T-cell (primary cell): ENCODE data around the gene WRAP53. TPM values are rescaled to one million over a fixed set of nuclear protein-coding genes. Genes with fewer than 3 reads are reported as not detected.
A peak's percentile ranks its signal among the peaks of the same experiment; 100 is the strongest.

Source experiments
- ATAC-seq, 4 experiments: fragments of 200-7000 bp in 3 of 4; fragments of 150-1000 bp in 1 of 4; cut with Tn5 transposase; replicated peaks in 1 of 4; 1 replicate in 3 of 4; 2 replicates in 1 of 4; pipeline ENCODE4 v1.10.0; 2021; ENCODE audit warnings: moderate library complexity in 3 of 4, mild to moderate bottlenecking in 2 of 4, moderate number of reproducible peaks in 1 of 4
- CTCF ChIA-PET, 2 donors: fragments of 300-600 bp; sonication (Branson Sonifier 250); formaldehyde crosslinking; loops; one replicate each; lab custom pipeline; 2022; ENCODE audit warnings: antibody characterized with exemption in 2 of 2; lab: Charles Lee
- POLR2A ChIA-PET, 2 donors: fragments of 300-600 bp; sonication (Branson Sonifier 250); formaldehyde crosslinking; loops; one replicate each; lab custom pipeline; 2022; ENCODE audit warnings: antibody characterized with exemption in 2 of 2; lab: Charles Lee
- DNase-seq, 35 experiments: peaks; one replicate each; pipeline versions ENCODE4 v3.0.0 to v3.0.0-alpha.2; 2013 to 2023
- H3K27ac ChIP-seq: one replicate; pipeline ENCODE4 v1.5.1; 2013; ENCODE audit warnings: low read length
- H3K27me3 ChIP-seq, 2 experiments: replicated peaks in 1 of 2; 1 replicate in 1 of 2; 2 replicates in 1 of 2; pipeline versions ENCODE4 v1.6.1 to v1.7.0; 2013; ENCODE audit warnings: low read length in 1 of 2, mixed read lengths in 1 of 2; ENCODE audit not compliant: control insufficient read depth in 2 of 2, insufficient read depth in 2 of 2; ENCODE audit errors: extremely low read depth in 1 of 2
- H3K36me3 ChIP-seq, 2 donors: 1 replicate in 1 of 2; 2 replicates in 1 of 2; pipeline versions ENCODE4 v1.6.1 to v1.7.0; 2013; ENCODE audit warnings: low read length in 1 of 2; ENCODE audit not compliant: control insufficient read depth in 2 of 2, insufficient read depth in 1 of 2; ENCODE audit errors: extremely low read depth in 1 of 2
- H3K4me1 ChIP-seq, 2 experiments: 1 replicate in 1 of 2; 2 replicates in 1 of 2; pipeline versions ENCODE4 v1.6.1 to v1.7.0; 2013; ENCODE audit warnings: low read length in 2 of 2, mixed read lengths in 1 of 2; ENCODE audit not compliant: insufficient read depth in 2 of 2, control insufficient read depth in 1 of 2; ENCODE audit errors: extremely low read depth in 1 of 2
- H3K4me3 ChIP-seq, 2 donors: 1 replicate in 1 of 2; 2 replicates in 1 of 2; pipeline versions ENCODE4 v1.5.1 to v1.7.0; 2013; ENCODE audit warnings: mild to moderate bottlenecking in 2 of 2, low read length in 1 of 2, moderate library complexity in 1 of 2; ENCODE audit not compliant: control insufficient read depth in 1 of 2; ENCODE audit errors: extremely low read depth in 1 of 2
- H3K9me3 ChIP-seq: 2 replicates; pipeline ENCODE4 v1.7.0; 2013
- H3K27ac Mint-ChIP-seq, 2 donors: one replicate each; pipeline ENCODE4 v1.8.0; 2020 to 2021; ENCODE audit warnings: mild to moderate bottlenecking in 2 of 2, mixed read lengths in 2 of 2
- H3K27me3 Mint-ChIP-seq, 2 donors: one replicate each; pipeline ENCODE4 v1.8.0; 2021 to 2022; ENCODE audit warnings: mixed read lengths in 2 of 2
- H3K36me3 Mint-ChIP-seq: one replicate; pipeline ENCODE4 v1.8.0; 2021; ENCODE audit warnings: mixed read lengths
- H3K4me1 Mint-ChIP-seq, 3 donors: one replicate each; pipeline ENCODE4 v1.8.0; 2020 to 2022; ENCODE audit warnings: mixed read lengths in 3 of 3, mild to moderate bottlenecking in 1 of 3
- H3K4me3 Mint-ChIP-seq, 3 donors: one replicate each; pipeline ENCODE4 v1.8.0; 2020 to 2022; ENCODE audit warnings: mild to moderate bottlenecking in 3 of 3, mixed read lengths in 3 of 3, moderate library complexity in 3 of 3
- H3K9me3 Mint-ChIP-seq, 3 donors: one replicate each; pipeline ENCODE4 v1.8.0; 2020 to 2022; ENCODE audit warnings: mixed read lengths in 3 of 3
- whole genome bisulfite sequencing: methylation state at CpG from one replicate; pipeline ENCODE4 v1.1.5; 2013; ENCODE audit warnings: missing lambda C conversion rate; ENCODE audit not compliant: insufficient coverage; 5-methylcytosine and 5-hydroxymethylcytosine counted together
- total RNA-seq, 35 experiments: library from RNA in 6 of 35; stranded (reverse) in 6 of 35; fragments of 120-200 nt in 1 of 35; gene quantifications; one replicate each; pipeline versions ENCODE4 v1.2.1 to v1.2.4 and lab custom pipeline; 2013 to 2026

The WRAP53 gene
- total RNA-seq, 5 donors from 2014 or later (not counting 1 experiment from before 2014, with no cell fraction given) = 8.0 to 14.6 (median 13.1) TPM

DNA sequence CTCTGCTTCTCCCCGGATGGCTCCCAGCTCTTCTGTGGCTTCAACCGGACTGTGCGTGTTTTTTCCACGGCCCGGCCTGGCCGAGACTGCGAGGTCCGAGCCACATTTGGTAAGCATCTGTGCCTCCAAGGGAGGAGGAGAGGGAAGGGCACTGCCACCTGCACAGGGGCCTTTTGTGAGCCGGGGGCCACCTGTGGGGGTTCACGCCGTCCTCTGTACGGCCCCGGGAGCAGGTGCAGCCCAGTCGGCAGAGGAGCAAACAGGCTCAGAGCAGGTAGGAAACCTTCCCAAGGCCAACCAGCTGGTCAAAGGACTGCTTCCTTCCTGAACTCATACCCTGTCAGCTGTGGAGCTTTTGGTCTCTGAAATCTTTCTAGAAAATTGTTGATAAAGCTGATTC is 13.4 kb downstream of the WRAP53 start:
- Histone ChIP-seq H3K9me3 (no peaks in the 10 kb centered on the region), H3K27ac (no peak overlapping the region), H3K4me3 (no peak overlapping the region), H3K36me3 (peaks cover 7 to 23% of the 10 kb centered on the region in 2 donors), H3K27me3 (peaks cover 0 to 64% of the 10 kb centered on the region in 2 experiments), H3K4me1 (peaks cover 0 to 18% of the 10 kb centered on the region in 2 experiments)
- H3K4me1 Mint-ChIP-seq = peaks cover 16 to 21% (median 17%) of the 10 kb centered on the region in 3 donors
- no peaks in the 10 kb centered on the region for H3K9me3 Mint-ChIP-seq
- POLR2A ChIA-PET = no interaction called here
- H3K27ac Mint-ChIP-seq = no peak overlapping the region
- WGBS = 99% methylated on average over 10 of the region's 14 CpGs
- no peak for ATAC-seq
- CTCF ChIA-PET = no interaction called here
- DNase-seq = no peak
- peaks cover 35 to 40% of the 10 kb centered on the region in 2 donors for H3K27me3 Mint-ChIP-seq
- no peak overlapping the region for H3K4me3 Mint-ChIP-seq
- H3K36me3 Mint-ChIP-seq = peaks cover 37% of the 10 kb centered on the region

DNA sequence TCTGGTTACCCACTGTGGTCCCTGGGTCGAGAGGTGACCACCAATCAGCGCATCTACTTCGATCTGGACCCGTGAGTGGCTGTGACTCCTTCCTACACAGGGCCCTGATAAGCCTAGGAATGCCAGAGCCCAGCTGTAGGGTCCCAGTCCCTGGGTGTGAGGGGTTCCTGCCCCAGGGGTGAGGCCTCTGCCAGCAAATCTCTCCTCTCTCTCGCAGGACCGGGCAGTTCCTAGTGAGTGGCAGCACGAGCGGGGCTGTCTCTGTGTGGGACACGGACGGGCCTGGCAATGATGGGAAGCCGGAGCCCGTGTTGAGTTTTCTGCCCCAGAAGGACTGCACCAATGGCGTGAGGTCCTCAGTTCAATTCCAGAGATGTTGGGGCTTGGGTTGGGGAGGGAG is 14.5 kb downstream of the WRAP53 start:
- DNase-seq (no peak), ATAC-seq (no peak)
- no peak overlapping the region for H3K27ac ChIP-seq
- Mint-ChIP-seq H3K27ac (no peak overlapping the region), H3K36me3 (peaks cover 36% of the 10 kb centered on the region), H3K4me1 (peaks cover 16 to 21% (median 17%) of the 10 kb centered on the region in 3 donors), H3K9me3 (no peaks in the 10 kb centered on the region), H3K4me3 (no peak overlapping the region), H3K27me3 (peaks cover 39 to 51% of the 10 kb centered on the region in 2 donors)
- H3K4me3 ChIP-seq = no peak overlapping the region
- ChIA-PET CTCF (no interaction called here), POLR2A (no interaction called here)
- no peaks in the 10 kb centered on the region for H3K9me3 ChIP-seq
- peaks cover 7 to 23% of the 10 kb centered on the region in 2 donors for H3K36me3 ChIP-seq
- peaks cover 0 to 73% of the 10 kb centered on the region in 2 experiments for H3K27me3 ChIP-seq
- peaks cover 0 to 18% of the 10 kb centered on the region in 2 experiments for H3K4me1 ChIP-seq
- 91% methylated on average over 12 of the region's 13 CpGs for WGBS

DNA sequence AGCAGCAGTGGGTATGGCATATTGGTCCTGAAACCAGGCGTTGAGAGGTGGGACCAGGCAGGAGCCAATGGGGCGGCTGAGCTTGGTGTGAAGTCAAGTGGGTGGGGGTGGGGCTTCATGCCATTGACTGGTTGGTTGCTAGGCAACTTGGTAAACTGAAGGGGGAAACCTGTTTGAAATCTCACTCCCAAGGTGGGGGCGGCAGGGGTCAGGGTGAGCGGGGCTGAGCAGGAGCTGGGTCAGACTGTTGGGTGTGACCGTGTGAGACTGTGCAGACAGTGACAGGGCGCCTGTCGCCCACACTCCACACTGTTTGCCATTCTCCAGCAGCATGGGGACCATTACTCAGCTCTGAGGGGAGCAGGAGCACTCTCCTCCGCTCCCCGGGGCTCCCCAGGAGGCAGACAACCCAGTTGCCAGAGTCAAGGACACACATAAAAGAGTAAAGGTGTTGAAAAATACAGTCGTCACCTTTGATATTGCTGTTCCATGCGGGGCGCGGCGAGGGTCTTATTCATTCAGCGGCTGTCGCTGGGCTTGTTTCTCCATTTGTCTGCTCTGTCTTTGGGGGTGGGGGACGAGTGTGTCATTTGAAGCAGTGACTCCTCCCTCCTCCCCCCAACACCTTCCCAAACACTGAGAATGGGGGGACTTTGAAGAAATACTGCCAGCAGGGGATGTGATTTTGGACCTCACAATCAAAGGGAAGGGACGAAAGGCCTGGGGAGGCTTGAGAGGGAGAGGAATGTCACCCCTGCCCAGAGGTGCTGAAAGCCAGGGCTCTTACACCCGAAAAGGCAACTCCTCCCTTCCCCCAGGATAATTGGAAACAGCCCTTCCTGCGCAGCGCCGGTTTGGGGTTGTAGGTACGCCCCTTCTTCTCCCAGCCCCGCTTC is 15.6 kb downstream of the WRAP53 start:
- H3K27ac ChIP-seq = no peak overlapping the region
- Mint-ChIP-seq H3K4me1 (peaks cover 16 to 21% (median 17%) of the 10 kb centered on the region in 3 donors), H3K27me3 (peaks cover 39 to 57% of the 10 kb centered on the region in 2 donors), H3K9me3 (no peaks in the 10 kb centered on the region), H3K27ac (no peak overlapping the region), H3K36me3 (peaks cover 31% of the 10 kb centered on the region), H3K4me3 (peak overlapping the region; percentile 21 to 88 (median 70))
- peaks cover 7 to 23% of the 10 kb centered on the region in 2 donors for H3K36me3 ChIP-seq
- peaks cover 0 to 83% of the 10 kb centered on the region in 2 experiments for H3K27me3 ChIP-seq
- H3K4me3 ChIP-seq = no peak overlapping the region
- DNase-seq = peak in 1 of 35 experiments; percentile 33
- ChIA-PET POLR2A (no interaction called here), CTCF (no interaction called here)
- peaks cover 0 to 18% of the 10 kb centered on the region in 2 experiments for H3K4me1 ChIP-seq
- WGBS = 73% methylated on average over 11 of the region's 24 CpGs
- no peaks in the 10 kb centered on the region for H3K9me3 ChIP-seq
- peak in 1 of 4 experiments; percentile 56 for ATAC-seq

DNA sequence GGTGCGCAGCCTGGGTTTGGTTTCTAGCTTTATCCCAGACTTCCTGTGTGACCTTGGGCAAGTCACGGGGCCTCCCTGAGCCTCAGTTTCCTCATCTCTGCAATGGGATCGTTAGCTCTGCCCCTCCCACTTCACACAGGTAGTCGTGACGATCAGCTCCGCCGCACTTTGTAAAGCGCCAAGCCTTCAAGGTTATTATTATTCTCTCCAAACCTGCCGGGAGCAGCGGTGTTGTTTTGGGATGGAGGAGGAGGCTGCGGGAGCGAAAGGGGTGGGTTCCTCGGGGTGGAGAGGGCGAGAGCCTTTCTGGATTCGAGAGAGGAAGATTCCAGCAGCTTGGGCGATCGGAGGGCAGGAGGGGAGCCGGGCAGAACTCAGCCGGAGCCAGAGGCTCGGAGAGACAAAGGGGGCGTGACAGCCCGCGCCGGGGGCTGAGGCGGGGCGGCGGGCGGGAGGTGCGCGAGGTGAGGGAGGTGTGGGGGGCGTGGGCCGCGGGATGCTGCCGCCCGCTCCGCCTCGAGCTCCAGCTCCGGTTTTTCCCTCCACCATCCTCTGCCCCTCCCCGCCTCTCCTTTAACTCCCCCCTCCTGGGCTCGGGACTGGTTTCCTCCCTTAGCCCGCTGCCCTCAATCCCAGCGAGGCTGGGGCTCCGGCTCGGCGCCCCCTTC is 16.5 kb downstream of the WRAP53 start, which contains the start of gene EFNB3:
Gene EFNB3, plus strand, starts transcription at position 602 of the 668 bp plus-strand sequence. CDS start 397 bp downstream, outside the sequence.
- Histone ChIP-seq H3K4me1 (peaks cover 0 to 18% of the 10 kb centered on the region in 2 experiments), H3K9me3 (no peaks in the 10 kb centered on the region), H3K4me3 (peak within 1 kb of the TSS in 1 of 2 donors; percentile 52), H3K27ac (no peak within 1 kb of the TSS), H3K36me3 (peaks cover 7 to 23% of the 10 kb centered on the region in 2 donors), H3K27me3 (peaks cover 0 to 91% of the 10 kb centered on the region in 2 experiments)
- ChIA-PET POLR2A (no interaction called here), CTCF (no interaction called here)
- DNase-seq (peak in 1 of 35 experiments; percentile 28), ATAC-seq (peak; percentile 43 to 64 (median 54))
- Mint-ChIP-seq H3K4me1 (peaks cover 16 to 22% (median 20%) of the 10 kb centered on the region in 3 donors), H3K27ac (peak within 1 kb of the TSS in 1 of 2 donors; percentile 28), H3K4me3 (peak within 1 kb of the TSS; percentile 56 to 88 (median 70)), H3K9me3 (no peaks in the 10 kb centered on the region), H3K36me3 (peaks cover 31% of the 10 kb centered on the region), H3K27me3 (peaks cover 41 to 58% of the 10 kb centered on the region in 2 donors)
- WGBS = 4% methylated on average over 15 of the region's 45 CpGs

DNA sequence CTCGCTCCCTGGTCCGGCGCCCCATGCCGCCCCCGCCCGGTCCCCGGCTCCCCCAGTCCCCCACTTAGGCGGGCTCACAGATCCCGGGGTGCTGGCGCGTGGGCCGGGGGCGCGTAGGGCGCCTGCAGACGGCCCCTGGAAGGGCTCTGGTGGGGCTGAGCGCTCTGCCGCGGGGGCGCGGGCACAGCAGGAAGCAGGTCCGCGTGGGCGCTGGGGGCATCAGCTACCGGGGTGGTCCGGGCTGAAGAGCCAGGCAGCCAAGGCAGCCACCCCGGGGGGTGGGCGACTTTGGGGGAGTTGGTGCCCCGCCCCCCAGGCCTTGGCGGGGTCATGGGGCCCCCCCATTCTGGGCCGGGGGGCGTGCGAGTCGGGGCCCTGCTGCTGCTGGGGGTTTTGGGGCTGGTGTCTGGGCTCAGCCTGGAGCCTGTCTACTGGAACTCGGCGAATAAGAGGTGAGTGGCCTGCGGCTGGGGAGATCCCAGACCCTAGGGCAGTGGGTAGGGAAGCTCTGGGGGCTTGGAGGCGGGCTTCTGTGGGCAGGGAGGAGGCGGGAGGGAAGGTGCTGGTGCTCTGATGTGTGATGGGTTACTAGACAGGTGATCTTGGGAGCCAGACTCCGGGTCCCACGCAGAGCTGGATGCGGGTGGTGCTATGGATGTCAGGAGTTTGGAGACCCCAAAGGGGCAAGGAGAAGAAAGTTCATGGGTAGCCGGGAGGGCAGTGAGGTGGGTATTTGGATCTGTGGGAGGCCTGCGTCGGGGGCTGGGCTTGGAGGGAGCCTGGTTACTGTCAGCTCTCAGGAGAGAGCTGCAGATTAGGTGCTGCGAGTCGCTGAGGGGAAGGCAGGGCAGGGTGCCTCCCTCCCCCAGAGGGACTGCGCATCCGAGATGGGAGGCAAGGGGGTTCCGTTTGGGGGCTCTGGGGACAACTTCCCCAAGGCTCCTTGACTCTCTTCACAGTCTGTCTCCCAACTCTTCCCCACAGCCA is 17.3 kb downstream of the WRAP53 start:
- peak; percentile 36 to 54 (median 41) for ATAC-seq
- Histone ChIP-seq H3K9me3 (no peaks in the 10 kb centered on the region), H3K4me1 (peaks cover 2 to 22% of the 10 kb centered on the region in 2 experiments), H3K27ac (no peak overlapping the region), H3K4me3 (no peak overlapping the region), H3K36me3 (peaks cover 7 to 22% of the 10 kb centered on the region in 2 donors), H3K27me3 (peaks cover 0 to 96% of the 10 kb centered on the region in 2 experiments)
- CTCF ChIA-PET = interaction anchor here (0.5 to 0.6 kb wide), 3 partner anchors 17 to 80 kb away, joined by 3 to 5 read pairs (median 4); no protein-coding TSS in a partner anchor
- Mint-ChIP-seq H3K36me3 (peaks cover 29% of the 10 kb centered on the region), H3K4me1 (peaks cover 22 to 30% (median 28%) of the 10 kb centered on the region in 3 donors), H3K9me3 (no peaks in the 10 kb centered on the region), H3K27me3 (peaks cover 47 to 65% of the 10 kb centered on the region in 2 donors), H3K27ac (peak overlapping the region in 1 of 2 donors; percentile 28), H3K4me3 (peak overlapping the region; percentile 10 to 66 (median 46))
- 5% methylated on average over 47 of the region's 50 CpGs for WGBS
- POLR2A ChIA-PET = no interaction called here
- DNase-seq = no peak
